Uterus (tissue), 4 donors: ENCODE measurements around the gene CLDN14. TPM values are rescaled to one million over a fixed set of nuclear protein-coding genes. Genes with fewer than 3 reads are reported as not detected.
A peak's percentile ranks its signal among the peaks of the same experiment; 100 is the strongest.

Experiments
- DNase-seq, 2 donors: peaks; one replicate each; pipeline ENCODE4 v3.0.0-alpha.2; 2019 to 2020
- H3K27ac ChIP-seq, 2 donors: fragments of 200-600 bp; sonication (generic); 1 replicate in 1 of 2; 2 replicates in 1 of 2; pipeline ENCODE4 v1.5.1; 2016 to 2018
- H3K27me3 ChIP-seq, 2 donors: fragments of 200-600 bp; sonication (generic); one replicate each; pipeline ENCODE4 v1.5.1; 2018 to 2019; ENCODE audit warnings: control low read depth in 1 of 2
- H3K36me3 ChIP-seq, 2 donors: fragments of 200-600 bp; sonication (generic); one replicate each; pipeline ENCODE4 v1.5.1; 2019; ENCODE audit warnings: control low read depth in 1 of 2
- H3K4me1 ChIP-seq, 2 donors: fragments of 200-600 bp; sonication (generic); one replicate each; pipeline ENCODE4 v1.5.1; 2018 to 2019; ENCODE audit warnings: control low read depth in 1 of 2
- H3K4me3 ChIP-seq, 2 donors: fragments of 200-600 bp; sonication (generic); 1 replicate in 1 of 2; 2 replicates in 1 of 2; pipeline ENCODE4 v1.5.1; 2018 to 2019; ENCODE audit warnings: mild to moderate bottlenecking in 1 of 2
- H3K9me3 ChIP-seq, 2 donors: fragments of 200-600 bp; sonication (generic); one replicate each; pipeline ENCODE4 v1.5.1; 2019; ENCODE audit warnings: control low read depth in 1 of 2
- CTCF ChIP-seq, 4 experiments: fragments of 200-600 bp in 2 of 4; fragments of 450-650 bp in 2 of 4; sonication (generic) in 2 of 4; IDR thresholded peaks; one replicate each; pipeline ENCODE4 v1.5.1; 2016 to 2019; ENCODE audit warnings: antibody characterized with exemption in 4 of 4, mild to moderate bottlenecking in 2 of 4, moderate library complexity in 1 of 4
- POLR2A ChIP-seq, 2 donors: fragments of 450-650 bp; IDR thresholded peaks; one replicate each; pipeline ENCODE4 v1.6.1; 2016; ENCODE audit warnings: antibody characterized with exemption in 2 of 2, mild to moderate bottlenecking in 1 of 2, moderate library complexity in 1 of 2
- intact Hi-C: fragments of 100-400 bp; cut with DNase I; formaldehyde crosslinking; loops from one replicate; pipeline ENCODE4 v1.15.1; 2023; ENCODE audit warnings: low total_unique reads
- total RNA-seq, 4 donors: library from RNA; depleted of rRNA in 3 of 4; stranded (reverse); fragments of >200 nt in 3 of 4; gene quantifications; one replicate each; pipeline versions ENCODE4 v1.1.0 to v1.2.4, GENCODE V29; 2014 to 2023
- donor health status: DM: yes; HTN: yes; CAD: no.

CLDN14 gene
- total RNA-seq, 4 donors from 2014 or later = not detected

GRCh38 chr21:36507397-36508018, 27.6 kb upstream of the CLDN14 start:
- Histone ChIP-seq H3K9me3 (no peaks in the 10 kb centered on the region), H3K4me3 (no peak overlapping the region), H3K4me1 (no peaks in the 10 kb centered on the region), H3K27me3 (no peaks in the 10 kb centered on the region), H3K27ac (no peak overlapping the region), H3K36me3 (no peaks in the 10 kb centered on the region)
- no peak for DNase-seq
- intact Hi-C loops = no loop called here
- no peak for TF ChIP-seq CTCF (IDR thresholded peaks at IDR 0.05)
- no peak for TF ChIP-seq POLR2A (IDR thresholded peaks at IDR 0.05)

- Histone ChIP-seq H3K27ac (no peak overlapping the region), H3K4me3 (no peak overlapping the region), H3K4me1 (no peaks in the 10 kb centered on the region), H3K9me3 (no peaks in the 10 kb centered on the region), H3K36me3 (no peaks in the 10 kb centered on the region), H3K27me3 (no peaks in the 10 kb centered on the region)
- no peak for DNase-seq
- TF ChIP-seq CTCF (IDR thresholded peaks at IDR 0.05) (no peak), POLR2A (IDR thresholded peaks at IDR 0.05) (no peak)
- intact Hi-C loops = no loop called here
Observed at GRCh38 chr21:36506482-36506881, 26.6 kb upstream of the CLDN14 start.

- TF ChIP-seq CTCF (IDR thresholded peaks at IDR 0.05) (peak; percentile 83 to 88 (median 86)), POLR2A (IDR thresholded peaks at IDR 0.05) (no peak)
- Histone ChIP-seq H3K27ac (no peak overlapping the region), H3K36me3 (no peaks in the 10 kb centered on the region), H3K4me3 (no peak overlapping the region), H3K9me3 (no peaks in the 10 kb centered on the region), H3K4me1 (no peaks in the 10 kb centered on the region), H3K27me3 (no peaks in the 10 kb centered on the region)
- intact Hi-C loops = loop anchor here (5.0 kb wide), 1 partner anchor 423 kb away; no protein-coding TSS in a partner anchor
- peak in 1 of 2 donors; percentile 21 for DNase-seq
Observed at GRCh38 chr21:36504067-36505058, 24.4 kb upstream of the CLDN14 start.

GRCh38 chr21:36502365-36502764, 22.4 kb upstream of the CLDN14 start:
- H3K27me3 ChIP-seq = no peaks in the 10 kb centered on the region
- H3K4me1 ChIP-seq = no peaks in the 10 kb centered on the region
- TF ChIP-seq CTCF (IDR thresholded peaks at IDR 0.05) (no peak), POLR2A (IDR thresholded peaks at IDR 0.05) (no peak)
- no peaks in the 10 kb centered on the region for H3K9me3 ChIP-seq
- H3K27ac ChIP-seq = no peak overlapping the region
- no peak for DNase-seq
- intact Hi-C loops = loop anchor here (5.0 kb wide), 1 partner anchor 425 kb away; no protein-coding TSS in a partner anchor
- no peaks in the 10 kb centered on the region for H3K36me3 ChIP-seq
- no peak overlapping the region for H3K4me3 ChIP-seq

- no peak overlapping the region for H3K27ac ChIP-seq
- no peaks in the 10 kb centered on the region for H3K27me3 ChIP-seq
- TF ChIP-seq POLR2A (IDR thresholded peaks at IDR 0.05) (no peak), CTCF (IDR thresholded peaks at IDR 0.05) (no peak)
- intact Hi-C loops = loop anchor here (5.0 kb wide), 1 partner anchor 426 kb away; no protein-coding TSS in a partner anchor
- H3K9me3 ChIP-seq = no peaks in the 10 kb centered on the region
- no peak for DNase-seq
- H3K36me3 ChIP-seq = no peaks in the 10 kb centered on the region
- H3K4me3 ChIP-seq = no peak overlapping the region
- no peaks in the 10 kb centered on the region for H3K4me1 ChIP-seq
Observed at GRCh38 chr21:36501589-36501892, 21.6 kb upstream of the CLDN14 start.
